HG02981 (cell line): ENCODE results near the gene PTX4.

Experiments
- ATAC-seq: cut with Tn5 transposase; IDR thresholded peaks from one replicate; pipeline ENCODE4 v1.9.1; 2021; ENCODE audit warnings: mild to moderate bottlenecking, moderate library complexity; ENCODE audit not compliant: unreplicated experiment

PTX4 gene, protein sequence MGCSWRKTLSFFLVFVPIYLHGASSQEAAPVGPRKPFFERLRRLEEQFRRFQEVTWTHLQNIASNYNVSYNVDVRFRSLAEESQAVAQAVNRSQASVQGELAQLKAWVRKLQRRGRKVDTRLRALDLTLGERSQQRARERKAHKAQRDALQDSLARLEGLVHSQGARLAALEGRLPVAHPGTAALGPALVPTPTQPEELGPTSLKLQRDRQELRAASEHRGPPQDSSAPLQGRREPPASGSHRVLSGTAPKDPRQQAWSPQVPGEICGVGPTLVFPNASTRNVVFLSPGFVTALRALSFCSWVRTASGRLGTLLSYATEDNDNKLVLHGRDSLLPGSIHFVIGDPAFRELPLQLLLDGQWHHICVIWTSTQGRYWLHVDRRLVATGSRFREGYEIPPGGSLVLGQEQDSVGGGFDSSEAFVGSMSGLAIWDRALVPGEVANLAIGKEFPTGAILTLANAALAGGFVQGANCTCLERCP

GRCh38 chr16:1488619-1489018 lies at the start of gene PTX4:
TSS of gene PTX4 (minus strand) at chr16:1488944. CDS start at chr16:1488909, 35 bp downstream.
- no peak for ATAC-seq

DNA sequence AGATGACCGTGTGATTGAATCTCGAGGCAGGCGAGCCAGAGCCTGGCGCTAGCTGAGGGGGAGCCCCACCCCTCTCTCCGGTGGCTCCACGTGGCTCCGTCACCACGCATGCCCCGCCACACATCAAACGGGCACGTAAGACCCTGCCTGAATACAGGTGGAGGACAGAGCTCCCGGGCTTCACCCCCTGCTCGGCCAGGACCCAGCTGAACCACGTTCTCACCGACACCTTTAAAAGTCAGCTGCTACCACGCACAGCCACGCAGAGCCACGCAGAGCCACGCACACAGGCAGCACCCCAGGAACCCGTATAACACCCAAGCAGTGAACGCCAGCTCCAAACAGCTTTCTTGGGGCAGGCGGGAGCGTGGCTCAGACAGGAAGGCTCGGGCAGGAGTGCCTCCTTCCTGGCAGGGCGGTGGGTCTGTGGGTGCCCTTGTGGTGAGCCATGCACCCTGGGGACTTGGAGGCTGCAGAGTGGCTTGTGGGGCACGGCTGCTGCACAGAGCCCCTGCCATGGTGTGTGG lies 49.1 kb upstream of the PTX4 start:
- ATAC-seq: no peak

DNA sequence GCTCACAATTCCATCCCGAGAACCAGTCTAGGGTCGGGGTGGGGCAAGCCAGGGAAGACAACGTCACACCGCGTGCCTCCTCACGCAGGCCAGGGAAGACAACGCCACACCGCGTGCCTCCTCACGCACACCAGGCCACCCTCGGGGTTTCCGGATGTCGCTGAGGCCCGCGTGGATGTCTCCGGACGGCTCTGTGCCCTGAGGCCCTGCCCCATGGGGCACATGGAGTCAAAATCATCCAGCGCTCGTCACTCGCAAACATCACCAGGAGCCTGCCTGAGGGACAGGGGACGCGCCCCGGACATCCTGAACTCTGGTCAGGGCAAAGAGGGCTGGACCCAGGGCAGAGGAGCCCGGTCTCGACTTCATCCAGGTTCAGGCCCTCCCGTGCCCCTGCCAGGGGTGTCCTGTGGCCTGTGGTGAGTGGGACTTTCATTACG lies 48.4 kb upstream of the PTX4 start:
- no peak for ATAC-seq

DNA sequence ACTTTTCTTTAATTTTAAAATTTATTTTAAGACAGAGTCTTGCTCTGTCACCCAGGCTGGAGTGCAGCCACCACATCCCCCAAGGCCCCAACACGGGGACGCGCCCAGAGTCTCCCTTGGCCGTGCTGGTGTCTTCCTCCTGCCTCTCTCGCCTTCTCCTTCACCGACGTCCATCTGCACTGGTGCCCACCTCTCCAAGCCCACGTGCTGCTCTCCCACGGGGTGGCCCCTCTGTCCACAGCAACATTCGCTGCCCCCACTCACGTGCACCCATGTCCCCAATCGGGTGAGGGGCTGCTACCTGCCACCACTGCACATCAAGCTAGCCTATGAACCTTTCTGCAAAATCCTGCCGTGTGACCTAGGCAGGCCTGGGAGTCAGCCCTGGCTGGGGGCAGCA lies 47.9 kb upstream of the PTX4 start:
- no peak for ATAC-seq

DNA sequence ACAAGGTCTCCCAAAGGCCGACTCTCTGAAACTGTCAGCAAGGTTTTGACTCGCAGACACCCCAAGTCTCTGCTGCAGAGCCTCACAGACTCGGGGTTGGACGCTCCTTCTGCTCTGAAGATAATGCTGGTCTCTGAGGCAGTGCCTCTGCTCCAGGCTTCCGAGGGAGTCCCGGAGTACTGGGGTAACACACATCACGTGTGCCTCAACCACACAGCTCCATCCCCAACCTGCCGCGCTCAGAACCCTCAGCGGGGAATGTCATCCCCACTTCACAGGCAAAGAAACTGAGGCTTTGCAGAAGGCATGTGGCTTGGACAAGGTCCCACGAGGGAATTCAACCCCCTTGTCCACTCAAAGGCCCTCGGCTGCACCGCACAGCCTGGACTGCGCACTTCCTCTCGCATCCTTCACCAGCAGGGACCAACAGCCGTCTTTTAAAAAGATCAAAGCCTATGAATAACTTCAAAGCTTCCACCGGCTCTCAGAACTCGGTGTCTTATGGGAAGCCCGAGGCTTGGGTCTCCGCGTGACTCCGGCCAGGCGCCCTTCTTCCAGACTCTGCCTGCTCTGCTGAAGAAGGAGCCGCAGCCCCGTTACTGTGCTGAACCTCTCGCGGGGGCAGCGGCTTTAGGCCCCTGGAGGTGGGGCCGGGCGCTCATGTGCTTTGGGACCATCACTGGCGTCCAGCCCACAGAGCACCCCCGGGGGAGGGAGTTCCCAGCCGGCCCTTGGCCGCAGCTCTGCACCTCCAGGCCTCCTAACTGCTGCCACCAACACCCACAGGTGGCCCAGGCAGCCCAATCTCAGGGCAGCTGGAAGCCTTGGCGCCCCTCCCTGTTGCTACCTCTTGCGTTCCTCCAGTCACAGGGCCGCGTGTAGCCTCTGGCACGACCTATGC lies 46.9 kb upstream of the PTX4 start:
- no peak for ATAC-seq

DNA sequence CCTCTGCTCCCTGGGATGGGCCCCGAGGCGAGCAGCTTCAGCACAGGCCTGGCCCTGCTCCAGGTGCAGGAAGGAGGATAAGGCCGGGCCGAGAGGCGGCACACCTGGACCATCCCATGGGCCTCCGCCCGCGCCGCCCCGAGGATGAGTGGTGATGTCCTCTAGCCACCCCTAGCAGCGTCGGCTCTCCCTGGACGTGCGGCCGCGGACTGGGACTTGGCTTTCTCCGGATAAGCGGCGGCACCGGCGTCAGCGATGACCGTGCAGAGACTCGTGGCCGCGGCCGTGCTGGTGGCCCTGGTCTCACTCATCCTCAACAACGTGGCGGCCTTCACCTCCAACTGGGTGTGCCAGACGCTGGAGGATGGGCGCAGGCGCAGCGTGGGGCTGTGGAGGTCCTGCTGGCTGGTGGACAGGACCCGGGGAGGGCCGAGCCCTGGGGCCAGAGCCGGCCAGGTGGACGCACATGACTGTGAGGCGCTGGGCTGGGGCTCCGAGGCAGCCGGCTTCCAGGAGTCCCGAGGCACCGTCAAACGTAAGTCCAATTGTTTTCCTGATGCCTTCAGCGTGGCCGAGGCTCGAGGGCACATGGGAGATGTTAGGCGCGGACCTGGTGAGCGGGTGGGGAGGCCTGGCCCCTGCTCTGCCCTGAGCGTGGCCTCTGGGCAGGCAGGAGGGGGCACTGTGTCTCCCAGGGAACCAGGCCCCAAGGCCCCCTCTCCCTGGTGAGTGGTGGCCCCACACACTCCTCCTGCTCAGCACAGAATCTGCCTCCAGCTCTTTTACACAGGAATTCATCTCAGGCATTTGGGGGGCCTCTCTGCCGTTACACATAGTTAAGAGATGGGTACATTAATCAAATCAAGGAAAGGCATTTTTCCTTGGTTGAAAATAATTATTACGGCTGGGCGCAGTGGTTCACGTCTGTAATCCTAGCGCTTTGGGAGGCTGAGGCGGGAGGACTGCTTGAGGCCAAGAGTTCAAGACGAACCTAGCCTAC lies 45.6 kb upstream of the PTX4 start:
- ATAC-seq: no peak

GRCh38 chr16:1533443-1533951 lies 44.8 kb upstream of the PTX4 start, which contains the start of gene TMEM204:
TSS of gene TMEM204 (plus strand) at chr16:1533666. CDS start at chr16:1534276, 610 bp downstream.
- ATAC-seq: no peak

- no peak for ATAC-seq
Observed at GRCh38 chr16:1532771-1533170, 44.0 kb upstream of the PTX4 start.

GRCh38 chr16:1532081-1532760 lies 43.5 kb upstream of the PTX4 start:
- ATAC-seq: no peak

DNA sequence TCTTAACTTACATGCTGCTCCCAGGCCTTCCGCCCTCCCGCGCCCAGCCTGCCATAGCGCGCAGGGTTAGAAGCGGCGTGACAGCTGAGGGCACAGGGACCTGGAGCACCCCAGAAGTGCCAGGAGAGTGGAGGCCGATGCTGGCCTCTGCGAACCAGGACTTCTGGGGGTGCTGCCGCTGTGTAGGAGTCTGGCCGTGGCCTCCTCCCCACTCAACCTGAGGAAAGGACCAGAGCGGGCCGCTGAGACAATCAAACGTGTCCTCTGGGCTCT lies 42.8 kb upstream of the PTX4 start:
- ATAC-seq: no peak

GRCh38 chr16:1530883-1531637 lies 42.3 kb upstream of the PTX4 start:
- ATAC-seq: no peak

DNA sequence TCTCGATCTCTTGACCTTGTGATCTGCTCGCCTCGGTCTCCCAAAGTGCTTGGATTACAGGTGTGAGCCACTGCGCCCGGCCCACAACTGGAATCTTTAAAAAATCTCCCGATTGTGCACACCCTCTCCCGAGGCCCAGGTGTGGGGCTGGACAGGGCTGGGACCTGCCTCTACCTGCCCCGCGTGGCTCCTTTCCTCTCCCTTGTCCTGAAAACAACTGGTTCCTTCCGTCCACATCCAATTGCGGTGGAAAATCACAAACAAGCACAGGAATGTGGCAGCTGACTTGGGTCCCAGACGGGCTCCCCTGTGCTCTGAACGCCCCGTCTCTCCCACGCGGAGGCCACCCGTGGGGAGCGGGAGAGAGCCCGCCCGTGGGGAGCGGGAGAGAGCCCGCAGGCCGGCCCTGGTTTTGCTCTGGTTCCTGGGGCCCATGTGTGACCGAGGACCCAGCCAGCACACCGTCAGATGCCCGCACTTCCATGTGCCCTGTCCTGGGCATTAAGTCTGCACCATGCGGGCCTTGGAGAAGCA lies 41.7 kb upstream of the PTX4 start:
- ATAC-seq: no peak

DNA sequence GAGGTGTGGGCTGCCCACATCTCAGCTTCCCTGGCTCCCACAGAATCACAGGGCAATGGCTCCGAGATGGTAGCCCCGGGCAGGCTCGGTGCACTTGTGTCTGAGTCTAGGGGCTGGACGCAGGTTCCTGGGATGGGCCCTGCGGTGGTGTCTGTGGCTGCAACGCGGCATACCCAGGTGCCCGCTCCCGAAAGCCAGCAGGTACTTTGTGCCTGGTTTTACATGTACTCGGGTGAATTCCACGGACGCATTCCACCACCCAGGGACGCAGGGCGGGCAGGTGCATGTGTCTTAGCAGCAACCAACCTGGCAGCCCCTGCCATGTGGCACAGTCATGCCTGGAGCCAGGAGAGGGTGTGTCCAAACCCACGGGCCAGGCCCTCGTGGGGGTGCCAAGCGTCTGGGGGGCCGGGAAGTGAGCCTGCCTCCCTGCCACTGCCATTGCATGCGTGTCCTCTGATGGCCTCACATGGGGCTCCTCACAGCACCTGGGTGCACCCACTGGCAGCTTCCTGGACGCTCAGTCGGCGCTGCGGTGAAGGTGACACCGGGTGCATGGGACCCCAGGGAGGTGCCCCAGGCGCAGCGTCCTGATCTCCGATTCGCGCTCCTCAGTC lies 40.3 kb upstream of the PTX4 start:
- ATAC-seq: no peak

GRCh38 chr16:1527836-1528811 lies 39.4 kb upstream of the PTX4 start:
- ATAC-seq: no peak

DNA sequence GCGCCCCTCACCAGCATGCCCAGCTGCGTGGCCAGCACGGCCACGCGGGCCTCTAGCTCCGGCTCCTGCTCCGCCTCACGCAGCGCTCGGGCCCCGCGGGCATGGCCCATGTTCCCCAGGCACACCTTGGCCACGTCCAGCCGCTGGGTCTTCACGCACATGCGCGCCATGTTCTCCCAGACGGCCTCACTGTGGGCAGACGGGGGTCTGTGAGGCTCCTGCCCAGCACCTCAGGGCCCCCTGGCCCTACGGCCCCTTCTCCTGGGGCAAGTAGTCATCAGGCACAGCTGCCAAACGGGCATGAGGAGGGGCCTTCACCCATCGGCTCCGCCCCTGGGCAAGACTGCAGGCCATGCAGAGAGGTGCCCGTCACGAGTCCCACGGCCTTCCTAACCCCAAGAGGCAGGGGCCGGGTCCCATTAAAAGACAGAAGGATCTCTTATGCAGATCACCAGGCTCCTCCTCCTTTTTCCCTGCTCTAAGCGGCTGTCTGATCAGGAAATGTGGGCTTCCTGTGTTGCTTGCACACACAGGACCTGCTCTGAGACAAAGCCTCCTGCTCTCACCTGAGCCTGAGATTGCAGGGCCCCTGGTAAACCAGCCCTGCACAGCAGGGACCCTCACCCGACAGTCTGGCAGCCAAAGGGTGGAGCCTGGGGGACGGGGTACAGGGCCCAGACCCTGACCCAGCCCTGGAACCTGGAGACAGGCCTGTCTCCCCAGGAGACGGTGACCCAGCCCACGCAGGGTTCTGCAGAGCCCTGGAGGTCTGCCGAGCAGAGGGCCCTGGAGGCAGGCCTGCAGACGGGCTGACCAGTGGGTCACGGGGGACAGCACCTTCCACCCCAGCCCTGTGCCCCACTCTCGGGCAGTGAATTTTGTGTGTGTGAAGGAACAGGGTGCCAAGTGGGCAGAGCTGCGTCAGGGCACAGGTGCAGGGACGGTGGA lies 38.1 kb upstream of the PTX4 start:
- no peak for ATAC-seq
